Loucy (cell line): ENCODE measurements around the gene RAB8B.
A peak's percentile ranks its signal among the peaks of the same experiment; 100 is the strongest.

Experiments
- H2AFZ ChIP-seq: fragments of 200-600 bp; sonication (generic); 2 replicates; pipeline ENCODE4 v1.6.0; 2016; ENCODE audit warnings: antibody characterized with exemption, mild to moderate bottlenecking, low read length, moderate library complexity
- H3F3A ChIP-seq: fragments of 200-600 bp; 2 replicates; pipeline ENCODE4 v1.6.0; 2016; ENCODE audit warnings: antibody characterized with exemption, low read depth, mild to moderate bottlenecking
- H3K27me3 ChIP-seq: fragments of 200-600 bp; sonication (generic); 2 replicates; pipeline ENCODE4 v1.6.1; 2014; ENCODE audit warnings: low read length, mild to moderate bottlenecking; ENCODE audit not compliant: insufficient read depth, poor library complexity, severe bottlenecking
- H3K36me3 ChIP-seq: fragments of 200-600 bp; sonication (generic); 2 replicates; pipeline ENCODE4 v1.6.1; 2016; ENCODE audit warnings: low read length; ENCODE audit not compliant: insufficient read depth
- H3K4me1 ChIP-seq: fragments of 200-600 bp; sonication (generic); 2 replicates; pipeline ENCODE4 v1.5.1; 2014; ENCODE audit warnings: low read length, mild to moderate bottlenecking; ENCODE audit not compliant: insufficient read depth, poor library complexity, severe bottlenecking
- H3K4me2 ChIP-seq: fragments of 200-600 bp; sonication (generic); 2 replicates; pipeline ENCODE4 v1.6.0; 2014; ENCODE audit warnings: antibody characterized with exemption, low read length, low read depth, mild to moderate bottlenecking; ENCODE audit not compliant: poor library complexity, severe bottlenecking
- H3K4me3 ChIP-seq: fragments of 200-600 bp; sonication (generic); 2 replicates; pipeline ENCODE4 v1.5.1; 2014; ENCODE audit warnings: low read length, mild to moderate bottlenecking, mixed read lengths; ENCODE audit not compliant: poor library complexity, severe bottlenecking
- H3K79me2 ChIP-seq: fragments of 200-600 bp; sonication (generic); 2 replicates; pipeline ENCODE4 v1.6.1; 2014; ENCODE audit warnings: low read length; ENCODE audit not compliant: insufficient read depth
- H3K9ac ChIP-seq: fragments of 200-600 bp; sonication (generic); 2 replicates; pipeline ENCODE4 v1.6.0; 2014; ENCODE audit warnings: mild to moderate bottlenecking, low read depth, low read length, moderate library complexity; ENCODE audit not compliant: poor library complexity, severe bottlenecking
- H3K9me2 ChIP-seq: fragments of 200-600 bp; sonication (generic); replicated peaks from 2 replicates; pipeline ENCODE4 v1.6.1; 2016; ENCODE audit warnings: low read depth, low read length, mixed read lengths
- H3K9me3 ChIP-seq: fragments of 200-600 bp; sonication (generic); 2 replicates; pipeline ENCODE4 v1.6.1; 2014; ENCODE audit warnings: mild to moderate bottlenecking, antibody characterized with exemption, low read length, low read depth; ENCODE audit not compliant: insufficient read depth
- H4K20me1 ChIP-seq: fragments of 200-600 bp; sonication (generic); 2 replicates; pipeline ENCODE4 v1.6.0; 2014; ENCODE audit warnings: antibody characterized with exemption, low read length, mild to moderate bottlenecking; ENCODE audit not compliant: insufficient read depth, poor library complexity, severe bottlenecking
- EZH2phosphoT487 ChIP-seq: fragments of 200-600 bp; IDR thresholded peaks from 2 replicates; pipeline ENCODE4 v1.6.1; 2018; ENCODE audit warnings: antibody characterized with exemption, mild to moderate bottlenecking, moderate library complexity, borderline replicate concordance
- TF ChIP-seq, protein P1 (sequence below): fragments of 200-600 bp; sonication (generic); conservative IDR thresholded peaks from 2 replicates; pipeline ENCODE4 v1.5.1; 2014; ENCODE audit warnings: mild to moderate bottlenecking, antibody characterized with exemption, low read length

Gene RAB8B

GRCh38 chr15:63238171-63238570 is 48.8 kb downstream of the RAB8B start:
- no peak overlapping the region for H3K4me3 ChIP-seq
- H3K27me3 ChIP-seq: no peaks in the 10 kb centered on the region
- H3K9ac ChIP-seq: no peak overlapping the region
- no peaks in the 10 kb centered on the region; the same call in 1 of the 2 replicates for H3F3A ChIP-seq
- H4K20me1 ChIP-seq: peaks cover 57% of the 10 kb centered on the region
- H3K9me2 ChIP-seq: no peaks in the 10 kb centered on the region
- no peak overlapping the region for H3K4me2 ChIP-seq
- peaks cover 92% of the 10 kb centered on the region for H3K79me2 ChIP-seq
- no peak for TF ChIP-seq EZH2phosphoT487
- TF ChIP-seq, protein P1, sequence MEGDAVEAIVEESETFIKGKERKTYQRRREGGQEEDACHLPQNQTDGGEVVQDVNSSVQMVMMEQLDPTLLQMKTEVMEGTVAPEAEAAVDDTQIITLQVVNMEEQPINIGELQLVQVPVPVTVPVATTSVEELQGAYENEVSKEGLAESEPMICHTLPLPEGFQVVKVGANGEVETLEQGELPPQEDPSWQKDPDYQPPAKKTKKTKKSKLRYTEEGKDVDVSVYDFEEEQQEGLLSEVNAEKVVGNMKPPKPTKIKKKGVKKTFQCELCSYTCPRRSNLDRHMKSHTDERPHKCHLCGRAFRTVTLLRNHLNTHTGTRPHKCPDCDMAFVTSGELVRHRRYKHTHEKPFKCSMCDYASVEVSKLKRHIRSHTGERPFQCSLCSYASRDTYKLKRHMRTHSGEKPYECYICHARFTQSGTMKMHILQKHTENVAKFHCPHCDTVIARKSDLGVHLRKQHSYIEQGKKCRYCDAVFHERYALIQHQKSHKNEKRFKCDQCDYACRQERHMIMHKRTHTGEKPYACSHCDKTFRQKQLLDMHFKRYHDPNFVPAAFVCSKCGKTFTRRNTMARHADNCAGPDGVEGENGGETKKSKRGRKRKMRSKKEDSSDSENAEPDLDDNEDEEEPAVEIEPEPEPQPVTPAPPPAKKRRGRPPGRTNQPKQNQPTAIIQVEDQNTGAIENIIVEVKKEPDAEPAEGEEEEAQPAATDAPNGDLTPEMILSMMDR: no peak
- H3K9me3 ChIP-seq: no peaks in the 10 kb centered on the region
- no peaks in the 10 kb centered on the region; the same call in 1 of the 2 replicates for H3K36me3 ChIP-seq
- H3K4me1 ChIP-seq: peaks cover 38% of the 10 kb centered on the region
- no peak overlapping the region for H2AFZ ChIP-seq

GRCh38 chr15:63238796-63239195 is 49.4 kb downstream of the RAB8B start:
- Histone ChIP-seq H3F3A (no peaks in the 10 kb centered on the region; the same call in 1 of the 2 replicates), H3K9me2 (no peaks in the 10 kb centered on the region), H3K9ac (no peak overlapping the region), H3K79me2 (peaks cover 92% of the 10 kb centered on the region), H3K4me2 (peak overlapping the region; percentile 7), H2AFZ (no peak overlapping the region), H3K4me1 (peaks cover 33% of the 10 kb centered on the region), H4K20me1 (peaks cover 54% of the 10 kb centered on the region), H3K9me3 (no peaks in the 10 kb centered on the region), H3K4me3 (no peak overlapping the region), H3K27me3 (no peaks in the 10 kb centered on the region), H3K36me3 (no peaks in the 10 kb centered on the region; the same call in 1 of the 2 replicates)
- TF ChIP-seq, protein P1: no peak
- no peak for TF ChIP-seq EZH2phosphoT487

GRCh38 chr15:63240109-63240508 is 50.7 kb downstream of the RAB8B start:
- peaks cover 32% of the 10 kb centered on the region for H3K4me1 ChIP-seq
- H3K9me3 ChIP-seq: no peaks in the 10 kb centered on the region
- H3F3A ChIP-seq: no peaks in the 10 kb centered on the region; the same call in 1 of the 2 replicates
- H3K9ac ChIP-seq: no peak overlapping the region
- no peak overlapping the region for H2AFZ ChIP-seq
- H3K79me2 ChIP-seq: peaks cover 86% of the 10 kb centered on the region
- H3K36me3 ChIP-seq: peaks cover 4% of the 10 kb centered on the region; the same call in 1 of the 2 replicates
- no peaks in the 10 kb centered on the region for H3K9me2 ChIP-seq
- no peak overlapping the region for H3K4me3 ChIP-seq
- TF ChIP-seq EZH2phosphoT487: no peak
- TF ChIP-seq, protein P1: no peak
- H3K27me3 ChIP-seq: no peaks in the 10 kb centered on the region
- H3K4me2 ChIP-seq: no peak overlapping the region
- H4K20me1 ChIP-seq: peaks cover 58% of the 10 kb centered on the region
